NCI-H2081 (cell line): Measurements from ENCODE around the gene IDH3A.

Source experiments
- DNase-seq, 2 experiments: peaks; one replicate each; lab custom pipeline; 2025; lab: John Stamatoyannopoulos, UW

IDH3A gene

GRCh38 chr15:78149068-78149804 lies at the start of gene IDH3A:
Gene IDH3A, plus strand, starts transcription at chr15:78149362. Its CDS starts 42 bp downstream, at chr15:78149404.
- peak; percentile 96 for DNase-seq

GRCh38 chr15:78100886-78101285 lies 48.3 kb upstream of the IDH3A start:
- DNase-seq: no peak

GRCh38 chr15:78101423-78102105 lies 47.6 kb upstream of the IDH3A start:
- no peak for DNase-seq

- DNase-seq: no peak
These were observed 47.0 kb upstream of the IDH3A start for GRCh38 chr15:78102211-78102610.

- no peak for DNase-seq
These were observed 46.4 kb upstream of the IDH3A start for GRCh38 chr15:78102741-78103140.

DNA sequence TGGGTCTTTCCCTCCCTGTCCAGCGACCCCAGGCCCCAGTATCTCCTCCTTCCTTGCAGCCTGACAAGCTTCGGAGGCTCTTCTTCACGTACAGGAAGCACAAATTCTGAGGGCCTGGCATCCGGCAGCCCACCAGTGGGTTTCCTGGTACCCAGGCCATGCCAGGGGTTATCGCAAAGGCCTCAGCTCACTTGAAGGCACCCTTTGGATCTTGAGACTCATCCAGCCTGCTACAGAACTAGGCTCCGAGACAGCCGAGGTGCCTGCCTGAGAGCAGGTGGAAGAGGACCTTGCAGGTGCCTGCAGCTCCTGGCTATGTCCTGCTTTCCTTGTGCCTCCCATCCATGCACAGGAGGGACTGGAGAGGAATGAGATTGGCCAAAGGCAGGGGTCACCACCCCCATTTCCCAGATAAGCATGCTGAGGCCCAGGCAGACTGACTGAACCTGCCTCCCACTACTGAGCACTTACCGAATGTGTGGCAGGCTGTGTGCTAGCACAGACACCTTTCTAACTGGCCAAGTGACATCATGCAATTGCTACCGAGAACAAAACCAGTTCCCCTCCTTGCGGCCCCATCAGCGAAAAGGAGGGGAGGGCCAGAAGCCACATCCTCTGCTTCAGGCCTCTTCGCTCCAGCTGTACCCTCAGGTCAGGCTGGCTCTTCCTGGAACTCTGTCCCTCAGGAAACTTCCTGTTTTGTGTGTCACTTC lies 45.6 kb upstream of the IDH3A start:
- no peak for DNase-seq

DNA sequence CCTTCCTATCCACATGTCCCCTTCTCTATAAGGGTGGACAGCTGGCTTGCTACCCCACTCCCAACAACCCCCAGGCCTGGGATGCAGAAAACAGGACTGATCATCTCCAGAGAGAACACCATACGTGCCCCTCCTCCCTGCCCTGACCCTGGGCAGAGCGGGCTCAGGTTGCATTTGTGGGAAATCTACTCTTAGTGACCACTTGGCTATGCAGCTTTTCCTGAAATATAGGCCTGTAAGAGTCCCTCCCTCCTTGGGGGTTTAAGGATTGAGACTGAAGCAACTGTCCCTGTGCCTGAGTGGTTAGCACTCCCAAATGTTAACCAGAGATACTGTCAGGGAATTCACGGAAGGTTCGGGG lies 45.1 kb upstream of the IDH3A start:
- no peak for DNase-seq

DNA sequence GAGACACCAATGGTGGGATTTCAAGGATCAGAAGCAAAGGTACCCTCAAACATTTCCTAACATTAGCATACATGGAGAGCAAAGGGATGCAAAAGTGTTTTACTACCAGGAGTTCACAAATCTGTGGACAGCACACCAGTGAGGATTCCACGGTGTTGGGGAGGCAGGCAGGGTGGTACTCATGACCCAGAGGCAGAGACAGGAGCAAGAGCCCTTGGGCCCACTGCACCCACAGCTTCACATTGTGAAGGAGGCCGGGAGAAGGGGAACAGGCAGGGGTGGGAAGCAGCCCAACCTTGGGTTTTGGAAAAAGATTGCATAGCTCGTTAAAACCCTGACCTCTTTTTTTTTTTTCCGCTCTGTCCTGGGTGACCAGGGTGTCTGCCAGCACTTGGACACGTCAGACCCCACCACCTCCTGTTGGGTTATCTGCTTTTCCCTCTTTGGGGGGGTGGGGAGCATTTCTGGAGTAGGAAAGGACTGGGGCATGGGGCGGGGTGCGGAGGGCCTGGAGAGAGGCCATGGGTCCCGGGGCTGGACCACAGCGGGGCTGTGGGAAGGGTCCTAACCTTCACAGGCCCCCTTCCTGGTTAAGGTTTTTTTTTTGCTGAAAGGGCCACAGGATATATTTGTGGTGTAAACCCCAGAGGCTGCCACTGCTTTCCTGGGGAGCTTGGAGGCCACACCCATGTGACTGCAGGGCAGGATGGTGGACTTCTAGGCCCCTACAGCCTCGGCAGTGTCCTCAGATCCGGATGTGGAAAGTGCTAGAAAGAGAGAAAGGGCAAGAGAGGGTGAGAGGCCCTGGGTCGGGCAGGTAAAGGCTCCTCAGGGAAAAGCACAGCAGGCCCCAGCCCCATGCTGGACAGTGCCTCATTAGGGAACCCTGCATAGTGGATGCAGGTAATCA lies 44.3 kb upstream of the IDH3A start:
- DNase-seq: no peak

DNA sequence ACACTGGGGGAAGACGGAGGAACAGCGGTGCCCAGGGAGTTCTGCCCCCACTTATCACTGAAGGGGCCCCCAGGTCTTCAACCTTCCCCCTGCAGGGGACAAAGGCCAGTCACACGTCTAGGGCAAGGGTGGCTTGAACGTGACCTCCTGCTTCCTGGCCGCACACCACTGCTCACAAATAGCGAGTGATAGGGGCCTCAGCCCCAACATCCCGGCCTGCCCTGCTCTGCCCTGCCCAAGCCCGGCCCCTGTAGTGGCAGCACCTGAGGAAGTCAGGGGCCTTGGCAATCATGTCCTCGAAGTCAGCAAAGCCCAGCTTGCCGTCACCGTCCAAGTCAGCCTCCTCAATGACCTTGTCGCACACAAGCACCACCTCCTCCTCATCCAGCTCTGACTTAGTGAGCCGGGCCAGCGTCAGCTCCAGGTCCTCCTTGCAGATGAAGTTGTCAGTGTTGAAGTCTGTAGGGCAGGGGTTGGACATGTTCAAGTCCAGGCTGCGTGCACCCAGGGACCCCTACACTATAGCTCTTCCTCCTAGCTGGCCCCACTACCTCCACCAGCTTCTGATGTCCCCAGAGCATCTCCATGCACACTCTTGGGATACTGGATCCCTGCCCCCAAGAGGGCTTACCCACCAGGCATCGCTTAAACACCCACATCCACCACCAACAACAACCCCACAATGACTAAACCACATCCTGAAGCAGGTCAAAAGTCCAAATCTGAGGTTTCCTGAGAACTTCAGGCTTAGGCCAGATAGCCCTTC lies 43.5 kb upstream of the IDH3A start:
- DNase-seq: no peak

- no peak for DNase-seq
These were observed 41.7 kb upstream of the IDH3A start for GRCh38 chr15:78107471-78107870.

DNA sequence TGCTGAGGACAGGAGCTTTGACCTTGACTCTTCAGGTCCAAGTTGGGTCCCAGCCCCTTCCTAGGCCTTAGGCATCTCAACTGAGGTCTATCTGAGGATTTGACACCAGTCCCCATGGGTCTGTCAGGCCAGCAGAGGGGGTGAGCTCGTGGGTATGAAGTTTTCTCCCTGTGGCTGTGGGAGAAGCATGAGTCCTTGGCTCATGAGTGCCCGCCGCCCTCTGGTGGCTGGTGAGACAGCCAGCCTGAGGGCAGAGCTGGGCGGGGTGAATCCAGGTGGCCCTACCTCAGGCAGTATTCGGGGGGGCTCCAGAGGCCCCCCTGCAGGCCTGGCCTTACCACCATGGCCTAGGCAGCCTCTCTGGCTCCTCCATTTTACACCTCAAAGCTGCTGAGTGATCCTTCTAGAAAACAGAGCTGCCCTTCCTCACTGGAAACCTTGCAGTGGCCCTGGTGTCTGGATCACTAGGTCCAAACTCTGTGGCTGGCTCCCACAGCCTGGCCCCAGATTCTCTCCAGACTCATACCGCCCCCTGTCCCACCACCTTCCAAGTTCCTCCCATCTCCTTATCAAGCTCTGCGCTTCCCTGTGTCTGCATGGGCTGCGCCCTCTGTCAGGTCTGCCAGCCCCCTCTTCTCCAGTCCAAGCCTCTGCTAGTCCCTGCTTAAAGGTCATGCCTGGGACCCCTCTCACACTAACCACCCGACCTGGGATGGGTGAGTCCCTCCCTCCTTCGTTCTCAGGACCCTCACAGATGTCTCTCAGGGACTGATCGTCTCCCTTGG lies 40.7 kb upstream of the IDH3A start:
- peak; percentile 76 to 78 for DNase-seq

- DNase-seq: no peak
These were observed 40.0 kb upstream of the IDH3A start for GRCh38 chr15:78109156-78109555.

DNA sequence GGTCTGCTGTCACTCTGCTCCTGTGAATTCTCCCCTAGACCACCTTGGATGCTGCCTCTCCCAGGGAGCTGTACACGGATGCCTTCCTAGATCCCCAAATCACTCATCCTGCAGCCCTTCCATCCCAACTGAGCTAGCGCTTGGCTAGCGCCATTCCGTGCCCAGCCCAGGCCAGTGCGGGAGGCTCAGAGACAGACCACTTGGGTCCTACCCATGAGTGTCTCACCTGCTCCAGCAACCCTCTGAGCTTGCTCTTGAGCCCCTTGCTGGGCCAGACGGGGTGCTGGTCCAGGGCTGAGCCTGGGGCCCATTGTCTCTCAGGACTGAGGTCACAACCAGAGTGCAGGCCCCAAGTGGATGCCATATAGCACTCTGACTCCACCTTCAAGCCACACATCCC lies 39.1 kb upstream of the IDH3A start:
- no peak for DNase-seq

- DNase-seq: no peak
These were observed 38.2 kb upstream of the IDH3A start for GRCh38 chr15:78110916-78111475.

DNA sequence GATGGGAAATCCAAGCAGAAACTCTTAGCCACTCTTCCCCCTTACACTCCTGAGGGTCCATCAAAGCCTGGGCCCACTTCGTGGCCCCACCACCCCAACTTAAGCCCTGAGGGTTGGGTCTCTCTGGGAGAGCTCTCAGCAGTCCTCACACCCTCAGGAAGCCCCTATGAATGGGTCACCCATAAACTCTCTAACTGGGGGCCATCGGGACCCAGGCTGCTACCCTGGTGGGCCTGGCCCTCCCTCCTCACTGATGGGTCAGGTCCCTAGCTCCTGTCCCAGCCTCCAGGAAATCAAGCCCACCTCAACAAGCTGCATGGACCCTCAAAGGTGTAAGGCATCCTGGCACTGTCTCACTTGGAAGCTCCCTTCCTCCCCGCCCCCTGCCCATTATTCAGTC lies 37.4 kb upstream of the IDH3A start:
- no peak for DNase-seq

DNA sequence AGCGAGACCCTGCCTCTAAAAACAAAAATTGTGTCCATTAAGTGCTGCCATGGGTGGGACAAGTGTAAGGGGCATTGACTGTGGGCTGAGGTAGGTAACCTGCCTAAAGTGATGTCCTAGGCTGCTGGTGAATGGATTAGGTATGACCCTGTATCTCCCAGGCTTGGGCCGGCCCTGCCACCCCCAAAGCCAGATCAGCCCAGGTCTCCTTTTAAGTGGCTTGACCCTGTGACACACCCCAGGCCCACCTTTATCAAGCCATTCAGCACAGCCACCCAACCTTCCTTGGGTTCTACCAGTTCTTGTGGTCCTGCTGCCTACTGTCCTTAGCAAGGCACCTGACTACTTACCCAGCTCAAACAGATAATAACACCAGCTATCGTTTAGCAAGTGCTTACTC lies 36.6 kb upstream of the IDH3A start:
- no peak for DNase-seq

- DNase-seq: no peak
These were observed 28.6 kb upstream of the IDH3A start for GRCh38 chr15:78120523-78120922.

GRCh38 chr15:78125267-78125666 lies 23.9 kb upstream of the IDH3A start:
- no peak for DNase-seq

- DNase-seq: peak in 1 of 2 experiments; percentile 19
These were observed 21.3 kb upstream of the IDH3A start for GRCh38 chr15:78127882-78128281.

GRCh38 chr15:78129077-78129750 lies 19.9 kb upstream of the IDH3A start:
- no peak for DNase-seq
